ENCODE measurements around the gene CAMK2D.

CAMK2D gene

DNA sequence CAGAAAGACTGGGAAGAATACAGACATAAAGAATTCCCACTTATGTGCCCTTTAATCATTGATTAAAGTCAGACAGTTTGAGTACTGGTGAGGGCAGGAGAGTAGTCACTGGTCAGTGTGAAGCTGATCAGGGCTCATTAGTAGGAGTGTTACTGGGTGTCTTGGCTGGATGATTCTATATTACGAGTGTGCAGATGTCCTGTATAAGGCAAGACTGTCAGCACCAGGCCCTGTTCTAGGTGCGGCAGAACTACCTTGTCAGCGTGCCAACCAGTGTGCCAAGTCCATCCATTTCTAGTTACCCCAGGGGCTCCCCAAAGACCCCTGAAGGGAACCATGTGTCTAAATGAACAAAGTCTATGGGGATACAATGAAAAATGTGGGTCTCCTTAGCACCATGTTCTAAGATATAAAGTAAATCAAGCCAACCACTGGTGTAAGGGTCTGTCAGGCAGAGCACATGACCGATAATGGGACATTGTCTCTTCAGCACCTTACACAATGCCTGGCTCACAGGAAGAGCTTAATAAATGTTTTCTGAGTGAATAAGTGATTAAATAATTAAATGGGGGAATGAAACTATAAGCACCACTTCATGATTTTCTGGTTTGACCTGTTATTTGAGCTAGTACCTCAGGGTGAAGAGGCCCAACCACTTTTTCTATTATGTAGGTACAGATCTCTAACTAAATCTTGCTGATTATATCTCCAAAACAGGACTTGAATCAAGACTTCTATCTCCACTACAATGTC, 205.0 kb downstream of the CAMK2D start:
- FAIRE-seq: no peak

GRCh38 chr4:113555868-113556267, 205.7 kb downstream of the CAMK2D start:
- FAIRE-seq: no peak

DNA sequence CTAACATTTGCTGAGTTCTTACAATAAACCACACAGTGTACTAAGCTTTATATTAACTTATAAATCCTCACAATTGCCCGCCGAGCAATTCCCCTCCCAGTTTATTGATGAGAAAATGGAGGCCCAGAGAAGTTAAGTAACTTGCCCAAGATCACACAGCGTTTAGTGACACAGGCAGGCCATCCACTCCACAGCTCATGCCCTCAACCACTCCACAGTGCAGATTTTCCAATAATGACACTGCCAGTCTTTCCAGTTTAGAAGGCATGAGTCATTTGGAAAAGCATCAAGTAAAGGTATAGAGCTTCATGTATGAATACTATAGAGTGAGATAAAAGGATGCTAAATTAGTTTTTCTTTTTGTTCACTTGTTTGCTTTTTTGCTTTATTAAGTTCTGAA, 208.5 kb downstream of the CAMK2D start:
- FAIRE-seq: no peak

- no peak for FAIRE-seq
Measured at GRCh38 chr4:113550510-113550909, 211.0 kb downstream of the CAMK2D start.

GRCh38 chr4:113548303-113548702, 213.2 kb downstream of the CAMK2D start:
- FAIRE-seq: no peak

GRCh38 chr4:113547487-113548042, 214.0 kb downstream of the CAMK2D start:
- FAIRE-seq: no peak

- no peak for FAIRE-seq
Measured at GRCh38 chr4:113541933-113542332, 219.6 kb downstream of the CAMK2D start.

GRCh38 chr4:113540859-113541258, 220.7 kb downstream of the CAMK2D start:
- no peak for FAIRE-seq

DNA sequence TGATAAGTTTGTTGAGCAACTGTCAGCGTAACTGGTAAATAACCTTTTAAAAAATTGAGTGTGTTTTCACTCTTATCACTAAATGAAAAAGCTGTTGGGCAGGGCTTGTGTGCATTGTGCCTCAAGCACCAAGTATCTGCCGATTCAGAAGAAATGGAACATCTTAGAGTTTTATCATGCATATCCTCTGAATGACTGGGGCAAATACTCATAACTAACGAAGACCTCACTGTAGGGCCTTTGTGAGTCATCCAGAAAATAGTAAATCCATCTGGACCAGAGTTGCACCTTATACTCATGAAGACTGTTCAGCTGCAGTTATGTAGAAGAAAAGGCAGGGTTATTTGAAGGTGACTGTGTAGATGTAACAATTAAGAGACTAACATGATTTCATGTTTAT, 222.1 kb downstream of the CAMK2D start:
- no peak for FAIRE-seq

DNA sequence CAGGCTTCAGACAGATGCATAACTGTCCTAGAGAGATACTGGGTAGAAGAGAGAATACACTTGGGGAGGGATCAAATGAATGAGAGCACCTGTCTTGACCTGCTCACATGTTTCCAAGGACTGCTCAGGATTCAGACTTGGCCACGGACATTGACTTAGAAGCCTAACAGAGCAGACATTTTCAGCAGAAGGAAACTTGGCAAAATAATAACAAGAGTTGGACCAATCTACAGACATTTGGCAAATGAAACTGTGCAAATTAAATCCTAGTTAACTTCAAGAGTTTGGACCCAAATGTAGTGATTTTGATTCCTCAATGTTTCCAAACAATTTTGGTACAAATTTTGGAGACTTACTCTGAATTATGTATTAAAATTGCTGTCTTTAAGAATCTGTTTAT, 223.9 kb downstream of the CAMK2D start:
- FAIRE-seq: no peak

- no peak for FAIRE-seq
Measured at GRCh38 chr4:113537203-113537602, 224.3 kb downstream of the CAMK2D start.

DNA sequence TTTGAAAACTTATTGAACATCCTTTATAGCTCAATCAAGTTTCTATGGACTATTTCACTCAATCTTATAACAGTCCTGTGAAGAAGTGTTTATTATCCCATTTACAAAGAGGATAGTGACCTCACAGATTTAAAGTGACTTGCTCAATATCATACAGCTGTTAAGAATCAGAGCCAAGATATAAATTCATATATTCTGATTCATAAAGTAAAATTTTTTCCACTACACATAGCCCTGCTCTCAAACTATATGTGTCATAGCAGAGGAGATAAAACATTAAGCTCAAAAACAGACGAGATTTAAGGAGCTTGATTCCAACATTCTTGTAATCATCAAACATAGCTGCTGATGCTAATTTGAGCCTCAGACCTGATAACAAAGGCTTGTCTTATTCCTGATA, 226.8 kb downstream of the CAMK2D start:
- no peak for FAIRE-seq

- no peak for FAIRE-seq
Measured at GRCh38 chr4:113531572-113531971, 230.0 kb downstream of the CAMK2D start.

GRCh38 chr4:113528395-113528794, 233.1 kb downstream of the CAMK2D start:
- FAIRE-seq: no peak

DNA sequence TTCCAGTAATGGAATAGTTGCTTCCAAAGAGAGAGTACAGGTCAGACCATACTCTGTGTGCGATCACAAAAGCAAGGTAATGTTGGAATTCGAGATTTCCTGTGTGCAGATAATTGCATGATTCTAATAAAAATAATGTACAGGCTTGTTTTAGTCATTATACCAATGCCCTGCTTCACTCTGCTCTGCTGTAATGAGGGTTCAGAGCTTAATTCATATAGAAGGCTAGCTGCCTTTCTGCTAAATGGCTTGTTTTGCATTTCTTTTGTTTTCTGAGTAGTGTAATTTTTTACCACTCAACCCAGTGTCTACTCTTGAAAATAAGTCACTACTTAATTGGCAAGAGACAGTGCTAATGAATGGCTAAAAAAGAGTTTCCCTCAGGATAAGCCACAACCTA, 236.0 kb downstream of the CAMK2D start:
- FAIRE-seq: no peak

- FAIRE-seq: no peak
Measured at GRCh38 chr4:113524505-113525186, 236.9 kb downstream of the CAMK2D start.

GRCh38 chr4:113524096-113524495, 237.4 kb downstream of the CAMK2D start:
- FAIRE-seq: no peak

DNA sequence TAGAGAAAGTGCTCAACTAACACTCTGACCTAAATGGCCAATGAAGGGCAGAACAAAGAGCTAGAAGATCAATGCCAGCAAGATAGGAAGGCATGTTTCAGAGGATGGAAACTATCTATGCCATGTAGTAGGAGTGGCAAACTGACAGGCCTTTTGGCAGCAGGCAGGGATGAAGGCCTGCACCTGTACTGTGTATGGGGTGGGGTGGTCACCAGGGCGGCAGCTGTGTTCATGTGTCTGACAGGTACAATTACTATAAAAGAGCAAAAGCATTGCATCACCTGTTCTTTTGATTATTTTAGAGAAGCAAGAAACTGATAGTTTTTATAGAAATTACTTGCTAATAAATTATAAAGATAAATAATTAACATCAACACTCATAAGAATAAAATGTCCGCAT, 239.1 kb downstream of the CAMK2D start:
- FAIRE-seq: no peak

GRCh38 chr4:113513382-113513781, 248.2 kb downstream of the CAMK2D start:
- FAIRE-seq: no peak

GRCh38 chr4:113512880-113513279, 248.7 kb downstream of the CAMK2D start:
- FAIRE-seq: no peak

- FAIRE-seq: no peak
Measured at GRCh38 chr4:113511944-113512343, 249.6 kb downstream of the CAMK2D start.

DNA sequence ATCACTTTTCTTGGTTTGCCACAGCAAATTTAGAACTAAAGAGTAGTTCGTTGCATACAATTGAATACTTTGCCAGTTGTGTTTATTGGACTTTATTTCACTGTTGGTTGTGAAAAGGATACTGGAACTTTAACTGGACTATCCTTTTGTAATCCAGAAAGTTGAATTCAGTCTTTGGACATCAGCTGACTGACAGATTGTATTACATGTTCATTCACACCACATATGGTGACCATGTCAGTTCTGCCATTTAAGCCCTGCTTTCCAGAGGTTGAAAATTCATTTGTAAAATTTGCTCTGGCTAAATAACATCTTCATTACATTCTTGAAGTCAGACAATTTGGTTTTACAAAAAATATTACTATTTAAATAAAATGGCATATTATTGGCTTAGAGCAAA, 251.7 kb downstream of the CAMK2D start:
- FAIRE-seq: no peak

DNA sequence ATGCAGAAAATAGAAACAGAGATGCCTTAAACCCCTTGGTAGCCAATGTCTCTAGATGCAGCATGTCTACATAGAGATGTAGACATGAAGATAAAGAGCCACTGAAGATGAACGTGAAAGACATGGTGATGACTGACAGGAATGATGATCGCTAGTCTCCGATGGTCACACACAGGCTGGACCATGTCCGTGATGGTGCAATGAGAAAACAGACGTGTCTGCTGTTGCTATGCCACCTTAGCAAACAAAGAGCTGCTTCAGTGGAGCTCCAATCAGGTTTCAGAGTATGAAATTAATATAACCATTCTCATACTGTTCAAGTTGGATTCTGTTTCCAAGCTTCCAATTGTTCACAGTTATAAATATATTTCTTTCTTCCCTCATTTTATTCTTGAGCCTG, 256.5 kb downstream of the CAMK2D start:
- FAIRE-seq: no peak

DNA sequence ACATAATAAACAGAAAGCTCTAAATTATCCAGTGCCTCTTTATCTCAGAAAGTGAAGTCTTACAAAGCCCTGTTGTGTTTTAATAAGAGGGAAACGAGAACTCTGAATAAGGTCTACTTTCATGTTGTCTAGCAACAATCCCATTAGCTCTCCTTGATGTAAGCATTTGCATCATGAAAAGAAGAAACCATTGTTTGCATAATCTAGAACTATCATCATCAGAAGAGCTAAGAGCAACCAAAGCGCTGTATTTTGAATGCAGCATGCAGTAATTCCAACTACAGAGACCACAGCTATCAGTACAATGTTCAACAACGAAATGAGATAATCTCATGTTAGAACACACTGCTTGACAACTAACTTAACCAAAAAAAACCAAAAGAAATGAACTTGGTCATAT, 257.1 kb downstream of the CAMK2D start:
- FAIRE-seq: no peak
